ENCODE results near the gene LRTM1.

Gene LRTM1

DNA sequence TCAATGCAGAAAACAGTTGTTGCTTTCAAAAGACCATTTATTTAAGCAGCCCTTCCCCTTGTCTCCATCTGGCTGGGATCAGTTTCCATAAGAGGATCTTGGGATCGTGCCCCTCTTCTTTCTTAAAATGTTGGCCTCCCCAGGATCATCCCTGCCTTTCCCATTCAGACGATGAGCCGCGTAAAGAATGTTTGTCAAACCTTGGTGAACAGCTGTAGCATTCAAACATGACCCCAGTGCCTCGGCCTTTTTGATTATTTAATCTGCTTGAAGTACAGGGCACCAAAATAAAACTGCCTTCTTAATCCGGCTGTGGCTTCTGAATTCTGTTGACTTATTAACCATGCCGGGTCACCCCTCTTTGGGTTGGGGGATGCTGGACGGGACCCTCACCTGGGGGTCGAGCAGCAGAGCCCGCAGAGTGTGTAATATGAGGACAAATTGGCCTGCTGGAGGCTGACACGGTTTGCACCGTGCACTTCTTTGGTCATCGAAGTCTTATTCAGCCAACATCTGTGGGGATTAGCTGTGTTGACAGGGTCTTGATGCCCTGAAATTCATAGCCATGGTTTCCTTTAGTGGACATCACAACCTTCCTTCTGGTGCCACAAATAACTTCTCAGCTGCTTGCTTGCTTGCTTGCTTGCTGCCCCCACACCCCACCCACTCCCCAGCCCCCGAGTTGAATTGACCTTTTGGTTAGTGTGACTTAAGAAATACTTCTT, at the start of gene LRTM1:
Gene LRTM1, minus strand, starts transcription at position 14 of the 725 bp plus-strand sequence. CDS start 148 bp downstream, outside the sequence.
- DNase-seq: no peak

DNA sequence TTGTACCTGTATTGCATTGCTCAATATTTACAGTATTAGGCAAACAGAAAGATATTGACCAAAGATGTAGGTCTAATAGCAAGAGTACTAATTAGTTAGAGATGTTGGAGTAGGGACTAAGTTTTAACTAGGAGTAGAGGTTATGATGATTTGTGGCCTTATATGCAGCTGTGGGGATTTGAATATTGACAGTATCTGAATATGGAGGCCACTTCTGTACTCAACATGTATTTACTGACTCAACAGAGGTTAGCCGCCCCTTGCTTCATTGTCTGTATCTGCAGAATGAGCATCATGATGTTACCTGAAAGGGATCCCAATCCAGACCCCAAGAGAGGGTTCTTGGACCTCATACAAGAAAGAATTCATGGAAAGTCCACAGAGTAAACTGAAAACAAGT, 49.6 kb upstream of the LRTM1 start:
- DNase-seq: no peak

DNA sequence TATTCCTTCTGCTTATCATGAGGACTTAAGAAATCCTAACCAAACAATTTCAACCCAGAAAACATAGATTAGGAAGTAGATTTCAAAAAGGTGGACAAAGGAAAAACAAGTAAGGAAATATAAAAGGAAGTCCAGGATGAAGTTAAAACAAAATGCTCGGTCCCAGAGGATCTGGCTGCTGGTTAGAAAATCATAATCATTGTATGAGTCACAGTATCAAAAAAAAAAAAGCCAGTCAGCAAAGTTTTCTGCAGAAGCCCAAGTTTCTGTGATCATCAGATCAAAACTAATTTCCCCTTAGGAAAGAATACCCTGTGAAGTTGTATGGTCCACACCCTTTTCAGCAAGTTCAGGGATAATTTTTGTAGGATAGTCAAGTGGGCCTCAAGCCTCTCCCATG, 43.0 kb upstream of the LRTM1 start:
- DNase-seq: no peak

DNA sequence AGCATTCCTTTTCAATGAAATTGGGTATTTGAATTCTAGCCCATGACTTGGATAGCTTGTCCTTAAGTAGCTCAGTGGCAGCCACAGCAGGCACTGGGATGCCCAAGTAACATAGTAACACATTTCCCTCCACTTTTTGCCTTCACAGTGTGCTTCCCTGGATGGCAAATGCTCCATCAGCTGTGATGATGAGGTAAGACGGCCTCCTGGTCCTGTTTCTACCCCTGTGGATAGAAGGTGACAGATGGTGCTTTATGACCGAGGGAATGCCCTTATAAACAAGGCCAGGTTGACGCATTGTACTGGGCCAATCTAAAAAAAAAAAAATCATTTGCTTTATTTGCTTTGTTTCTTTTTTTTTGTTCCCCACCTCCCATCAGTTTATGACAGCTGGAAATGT, 41.8 kb upstream of the LRTM1 start:
- DNase-seq: no peak

DNA sequence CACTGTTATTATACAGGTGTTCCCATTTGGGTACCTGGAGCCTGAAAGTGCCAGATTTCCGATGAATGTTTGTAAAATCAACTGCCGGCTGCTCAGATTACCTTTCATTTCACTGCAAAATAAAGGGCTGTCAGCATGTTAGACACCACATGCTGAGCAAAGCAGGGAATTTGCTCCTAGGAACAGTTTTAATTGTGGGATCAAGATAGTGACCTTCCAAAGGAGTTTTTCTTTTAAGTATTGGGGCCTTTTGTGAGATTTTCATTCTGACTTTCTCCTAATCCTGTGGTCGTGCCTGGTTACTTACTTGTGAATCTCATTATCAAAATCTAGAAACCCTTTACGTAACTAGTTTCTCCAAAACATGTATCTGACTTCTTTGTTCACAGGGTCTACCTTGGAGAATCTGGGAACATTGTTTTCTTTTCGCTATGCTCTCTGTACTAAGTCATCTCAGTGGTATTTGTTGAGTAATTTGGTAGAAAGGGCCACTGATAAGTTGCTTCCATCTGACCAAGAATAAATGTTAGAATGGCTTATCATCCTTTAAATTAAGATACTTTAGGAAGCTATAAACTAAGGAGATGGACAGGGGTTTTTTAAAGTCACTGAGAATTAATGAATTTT, 40.8 kb upstream of the LRTM1 start:
- no peak for DNase-seq

DNA sequence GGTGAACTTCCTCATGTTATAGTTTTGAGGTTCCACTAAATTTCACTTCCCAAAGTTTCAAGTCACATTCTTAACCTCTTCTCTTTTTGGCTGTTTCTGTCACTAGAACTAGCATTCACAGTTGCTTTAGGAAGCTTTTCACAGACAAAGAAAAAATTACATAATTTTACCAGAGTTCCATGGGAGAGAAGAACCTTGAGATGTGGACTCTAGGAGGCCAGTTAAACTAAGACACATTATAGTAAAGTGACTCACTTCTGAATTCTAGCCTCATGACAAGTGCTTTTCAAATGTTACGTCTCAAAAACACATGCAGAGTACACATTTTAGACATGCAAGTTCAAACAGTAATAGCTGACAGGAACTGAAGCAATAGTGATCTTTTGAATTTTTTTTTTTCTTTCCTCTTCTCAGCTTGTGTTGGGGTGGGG, 39.9 kb upstream of the LRTM1 start:
- no peak for DNase-seq

DNA sequence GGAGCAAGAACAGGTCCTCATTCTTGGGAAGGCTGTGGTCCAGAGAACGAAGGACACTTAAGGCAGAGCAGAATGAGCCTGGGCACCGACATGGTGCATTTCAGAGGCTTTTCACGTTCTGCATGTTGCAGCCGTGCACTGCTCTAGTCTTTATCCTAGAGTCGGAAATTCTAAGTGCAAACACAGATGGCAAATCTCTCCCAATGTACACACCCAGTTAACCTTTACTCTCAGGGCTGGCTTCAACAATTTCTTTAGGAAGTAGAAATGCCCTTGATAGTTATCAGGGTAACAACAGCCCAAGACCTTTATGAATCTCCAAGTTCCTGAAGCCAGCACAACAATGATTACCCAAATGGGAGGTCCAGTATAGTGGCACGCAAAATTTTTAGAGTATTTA, 39.1 kb upstream of the LRTM1 start:
- no peak for DNase-seq

DNA sequence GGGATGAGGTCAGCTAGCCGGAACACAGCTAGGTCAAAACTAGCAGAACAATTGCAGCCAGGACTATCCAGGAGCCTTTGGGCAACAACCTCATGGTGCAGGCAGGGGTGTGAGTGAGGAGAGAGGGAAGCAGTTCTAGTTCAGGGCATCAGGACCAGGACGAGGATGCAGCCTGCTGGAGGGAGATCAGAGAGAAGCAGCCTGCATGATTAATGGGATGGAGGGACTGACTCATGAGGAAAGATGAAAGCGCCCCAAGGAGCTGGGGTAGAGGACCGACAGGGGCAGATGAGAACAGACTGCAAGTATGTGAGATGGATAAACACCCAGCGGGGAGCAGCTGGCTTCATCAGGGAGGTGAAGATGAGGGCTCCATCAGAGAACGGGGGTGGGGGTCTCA, 37.9 kb upstream of the LRTM1 start:
- DNase-seq: no peak

DNA sequence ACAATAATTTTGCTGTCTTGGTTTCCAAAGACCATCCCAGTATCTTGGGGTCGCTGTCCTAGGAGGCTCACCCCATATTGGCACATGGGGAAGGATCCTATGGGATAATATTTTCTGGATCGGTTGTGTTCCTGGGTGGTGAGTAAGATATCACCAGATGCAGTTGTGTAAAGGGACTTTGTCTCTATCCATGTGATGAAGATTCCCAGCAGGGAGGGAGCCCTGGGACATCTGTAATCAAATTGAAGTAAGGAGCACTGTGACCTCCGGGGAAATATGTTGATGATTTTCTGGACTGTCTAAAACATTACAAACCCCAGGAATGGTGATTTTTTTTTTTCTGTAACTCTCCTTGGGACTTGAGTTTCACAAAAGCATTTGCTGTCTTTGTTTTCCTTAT, 36.2 kb upstream of the LRTM1 start:
- DNase-seq: no peak

DNA sequence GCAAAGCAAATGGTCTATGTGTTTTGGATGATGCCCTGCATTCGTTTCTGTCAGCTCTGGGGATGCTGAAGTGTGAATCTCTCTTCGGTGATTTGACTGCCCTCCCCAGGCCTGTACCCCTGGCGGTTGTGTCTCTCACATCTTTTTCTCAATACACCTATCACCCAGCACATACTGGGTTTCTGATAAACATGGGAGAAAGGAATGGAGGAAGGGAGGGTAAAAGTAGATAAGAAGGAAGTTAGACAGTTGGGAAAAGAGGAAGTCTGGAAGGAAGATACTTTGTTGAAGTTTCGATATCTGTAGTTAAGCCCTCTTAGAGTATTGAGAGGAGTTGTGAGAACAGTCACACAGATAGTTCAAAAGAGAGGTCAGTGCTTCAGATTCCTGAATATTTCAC, 35.8 kb upstream of the LRTM1 start:
- no peak for DNase-seq

DNA sequence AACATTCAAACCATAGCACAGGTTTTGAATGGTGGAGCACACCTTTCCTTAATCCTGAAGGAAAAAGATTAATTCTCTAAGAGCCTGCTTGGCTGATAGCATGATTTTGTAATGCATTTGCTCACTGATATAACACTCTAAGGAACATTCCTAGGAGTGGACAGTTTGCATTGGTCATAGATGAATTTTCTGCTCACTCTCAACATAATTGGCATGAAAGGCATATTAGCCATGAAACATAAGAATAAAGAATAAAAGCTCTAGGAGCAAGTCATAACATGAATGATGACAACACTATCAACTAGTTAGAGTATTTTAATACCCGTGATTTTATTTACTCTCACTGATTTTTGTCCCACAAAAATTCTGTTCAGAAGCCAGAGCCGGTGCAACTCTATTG, 34.3 kb upstream of the LRTM1 start:
- no peak for DNase-seq

DNA sequence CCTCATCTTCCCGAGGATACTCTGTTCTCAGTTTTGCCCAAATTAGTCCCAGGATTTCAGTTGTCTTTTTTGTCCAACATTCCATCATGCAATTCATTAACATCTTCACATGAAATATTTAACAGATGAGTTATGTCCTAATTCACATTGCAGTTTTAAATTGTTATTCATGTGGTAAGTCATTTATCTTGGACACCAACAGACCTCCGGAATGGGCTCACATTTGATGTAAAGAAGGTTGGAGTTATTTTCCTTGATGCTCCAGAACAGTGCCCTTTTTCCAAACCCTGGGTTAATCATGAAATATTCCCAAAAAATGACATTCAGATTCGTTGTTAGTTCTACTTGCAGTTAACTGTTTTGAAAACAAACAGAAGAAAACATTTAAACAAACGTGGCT, 32.8 kb upstream of the LRTM1 start:
- no peak for DNase-seq

DNA sequence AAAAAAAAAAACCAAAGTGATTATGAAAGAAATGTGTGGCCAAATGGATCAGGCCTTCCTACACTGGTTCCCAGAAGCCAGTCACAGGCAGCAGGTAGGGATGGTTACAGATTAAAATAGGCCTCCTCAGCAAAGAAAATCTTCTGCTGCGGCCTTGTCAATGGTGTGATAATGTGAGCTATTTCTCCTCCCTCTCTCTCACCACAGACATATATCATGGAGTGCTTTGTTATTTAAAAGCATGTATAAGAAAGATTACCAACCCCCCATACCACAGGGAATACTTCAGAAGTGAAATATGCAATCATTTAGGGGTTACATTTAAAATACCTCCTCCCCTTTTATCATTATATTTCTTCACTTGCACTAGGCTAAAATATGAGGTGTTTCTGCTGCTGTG, 32.2 kb upstream of the LRTM1 start:
- no peak for DNase-seq

DNA sequence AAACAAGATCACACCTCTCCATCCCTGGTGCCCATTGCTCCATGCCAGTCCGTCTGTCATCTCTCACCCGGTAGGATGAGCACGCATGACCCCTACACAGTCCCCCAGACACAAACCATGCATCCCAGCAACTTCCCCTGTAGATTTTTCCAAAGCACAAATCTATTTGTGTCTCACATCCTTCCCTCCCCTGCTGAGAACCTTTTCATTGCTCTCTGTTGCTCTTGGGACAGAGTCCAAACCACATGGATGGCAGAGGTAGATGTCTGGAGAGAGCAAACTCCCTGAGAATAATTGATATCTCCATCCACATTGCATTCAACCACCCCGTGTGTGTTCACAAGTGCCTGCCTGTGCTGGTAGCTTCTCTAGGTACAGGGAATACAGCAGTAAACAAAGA, 29.9 kb upstream of the LRTM1 start:
- no peak for DNase-seq

DNA sequence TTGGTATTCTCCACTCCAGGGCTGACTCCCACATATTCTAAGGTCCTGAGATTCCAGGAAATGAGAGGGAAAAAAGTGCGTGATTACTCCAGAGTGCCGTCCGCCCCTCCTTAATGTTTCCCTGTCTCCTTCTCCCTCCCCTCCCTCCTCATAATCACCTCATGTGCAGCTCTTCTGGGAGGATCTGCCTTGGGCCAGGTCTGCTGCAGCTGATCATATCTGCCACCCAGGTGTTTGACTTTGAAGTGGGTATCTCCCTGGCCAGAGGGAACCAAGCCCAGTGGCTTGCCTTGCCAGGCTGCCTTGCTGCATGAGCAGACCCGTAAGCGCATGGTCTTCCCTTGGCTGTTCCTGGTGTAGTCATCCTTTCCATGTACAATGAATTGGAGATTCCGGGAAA, 28.1 kb upstream of the LRTM1 start:
- DNase-seq: no peak

DNA sequence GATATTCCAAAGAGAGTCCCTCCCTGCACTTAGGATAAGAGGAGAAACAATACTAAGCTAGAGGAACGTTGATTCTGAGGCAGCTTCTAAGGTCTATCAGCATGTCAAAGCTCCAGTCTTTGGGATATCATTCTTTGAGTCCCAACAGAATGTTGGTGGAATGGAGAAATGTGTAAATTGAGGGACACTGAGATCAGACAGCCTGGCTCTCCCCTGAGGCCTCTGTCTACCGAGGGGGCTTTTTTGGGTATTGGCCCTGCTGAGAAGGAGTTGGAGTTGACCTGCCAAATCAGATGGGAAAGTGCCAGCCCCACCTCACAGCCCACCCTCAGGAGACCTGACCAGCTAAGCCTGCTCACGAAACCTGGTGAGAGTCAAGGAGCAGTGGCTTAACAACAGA, 27.6 kb upstream of the LRTM1 start:
- DNase-seq: no peak

DNA sequence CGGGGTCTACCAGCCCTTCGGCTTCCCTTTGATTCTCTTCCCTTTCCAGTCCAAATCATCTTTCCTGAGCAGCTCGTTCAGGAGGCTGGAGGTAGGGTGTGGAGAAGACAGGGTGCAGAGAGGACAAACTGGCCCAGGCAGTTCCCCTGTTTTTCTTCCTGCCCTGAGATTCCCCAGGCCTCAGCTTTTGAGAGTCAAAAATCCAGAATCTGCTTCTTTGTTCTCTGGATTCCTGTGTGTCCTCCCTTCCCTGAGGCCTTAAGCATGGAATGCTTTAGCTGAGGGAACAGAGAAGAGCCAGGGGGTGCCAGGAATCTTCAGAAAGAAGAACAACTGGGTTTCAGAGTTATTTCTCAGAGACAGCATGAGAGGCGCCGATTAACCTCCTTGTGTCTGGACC, 26.7 kb upstream of the LRTM1 start:
- DNase-seq: no peak

DNA sequence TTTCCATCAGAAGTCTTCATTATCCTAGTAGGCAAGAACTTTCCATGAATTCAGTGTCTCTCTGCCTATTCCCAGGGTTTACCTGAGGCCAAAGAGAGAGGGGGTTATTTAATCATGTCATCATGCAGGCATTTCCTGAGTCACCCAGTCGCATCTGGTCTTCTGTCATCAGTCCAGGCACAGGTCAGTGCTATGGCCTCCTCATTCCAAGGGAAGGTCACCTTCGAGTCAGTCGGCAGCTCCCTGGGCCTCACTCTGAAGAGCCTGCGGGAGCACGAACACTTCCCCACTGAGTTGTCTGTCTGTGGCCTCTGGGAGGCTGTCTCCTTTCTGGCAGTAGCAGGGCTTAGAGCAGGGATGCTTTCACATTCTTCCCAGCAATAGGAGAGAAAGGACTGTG, 26.2 kb upstream of the LRTM1 start:
- DNase-seq: no peak

DNA sequence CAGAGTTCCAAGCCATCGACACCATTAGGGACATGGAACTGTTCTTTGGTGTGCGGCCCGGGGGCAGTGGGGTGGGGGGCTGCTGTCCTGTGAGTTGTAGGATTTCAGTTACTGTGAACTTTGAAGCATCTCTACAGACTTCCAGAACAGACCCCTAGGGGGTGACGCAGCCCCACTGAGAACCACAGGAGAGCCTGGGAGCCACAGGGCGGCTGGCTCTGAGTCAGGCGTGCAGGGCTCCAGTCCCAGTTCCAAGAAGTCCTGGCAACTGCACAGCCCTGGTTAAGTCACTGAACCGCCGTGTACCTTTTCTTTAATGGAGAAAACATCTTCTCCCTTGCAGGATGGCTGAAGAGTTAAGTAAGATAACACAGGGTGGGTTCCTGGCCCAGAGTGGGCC, 23.5 kb upstream of the LRTM1 start:
- no peak for DNase-seq

DNA sequence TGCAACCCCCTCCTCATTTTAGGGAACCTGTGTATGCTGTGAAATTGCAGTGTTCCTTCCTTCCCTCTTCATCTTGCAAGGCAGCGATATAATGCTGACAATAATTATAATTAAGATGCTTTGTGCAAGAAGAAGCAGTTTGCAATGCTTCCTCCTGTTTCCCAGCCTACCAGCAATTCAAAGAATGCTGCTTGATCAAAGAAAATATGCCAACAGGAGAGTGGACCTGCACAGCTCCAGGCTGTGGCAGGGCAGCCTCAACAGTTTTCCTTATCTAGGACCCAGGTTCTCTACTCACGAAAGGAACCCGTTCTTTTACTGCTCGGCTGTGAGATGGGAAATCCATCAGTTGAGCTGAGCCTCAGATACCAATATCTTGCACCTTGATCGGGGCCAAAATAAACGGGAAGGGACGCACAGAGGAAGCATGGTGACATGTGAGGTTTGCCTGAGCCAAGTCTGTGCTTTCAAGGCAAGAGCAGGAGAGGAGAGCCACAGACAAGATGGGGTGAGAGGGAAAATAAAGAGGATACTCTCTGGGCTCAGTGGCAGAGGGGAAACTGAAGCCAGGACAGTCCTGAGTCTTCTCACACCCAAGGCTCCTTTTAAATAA, 22.6 kb upstream of the LRTM1 start:
- no peak for DNase-seq

DNA sequence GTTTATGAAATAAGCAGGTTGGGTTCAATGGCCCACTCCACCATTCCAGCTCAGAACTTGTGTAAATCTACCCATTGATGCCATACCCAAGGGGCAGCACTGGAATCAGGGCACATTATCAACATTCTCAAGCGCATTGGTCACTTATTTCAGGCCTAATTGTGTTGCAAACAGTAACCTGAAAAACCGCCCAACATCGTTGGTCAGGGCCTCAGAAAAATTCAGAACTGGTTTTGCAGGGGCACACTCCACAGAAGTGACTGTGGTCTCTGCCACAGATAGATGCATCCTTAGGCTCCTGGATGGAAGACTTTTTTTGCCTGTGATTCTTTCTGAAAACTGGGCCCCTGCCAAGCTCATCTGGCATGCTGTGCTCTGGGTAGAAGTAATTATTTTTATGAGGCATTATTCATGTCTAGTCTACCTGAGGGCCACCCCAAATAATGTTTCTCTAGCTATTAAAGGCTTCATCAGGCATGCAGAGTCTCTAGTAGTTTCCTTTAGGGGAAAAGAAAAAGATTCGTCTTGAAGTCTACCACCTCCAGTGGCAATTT, 21.7 kb upstream of the LRTM1 start:
- DNase-seq: no peak

DNA sequence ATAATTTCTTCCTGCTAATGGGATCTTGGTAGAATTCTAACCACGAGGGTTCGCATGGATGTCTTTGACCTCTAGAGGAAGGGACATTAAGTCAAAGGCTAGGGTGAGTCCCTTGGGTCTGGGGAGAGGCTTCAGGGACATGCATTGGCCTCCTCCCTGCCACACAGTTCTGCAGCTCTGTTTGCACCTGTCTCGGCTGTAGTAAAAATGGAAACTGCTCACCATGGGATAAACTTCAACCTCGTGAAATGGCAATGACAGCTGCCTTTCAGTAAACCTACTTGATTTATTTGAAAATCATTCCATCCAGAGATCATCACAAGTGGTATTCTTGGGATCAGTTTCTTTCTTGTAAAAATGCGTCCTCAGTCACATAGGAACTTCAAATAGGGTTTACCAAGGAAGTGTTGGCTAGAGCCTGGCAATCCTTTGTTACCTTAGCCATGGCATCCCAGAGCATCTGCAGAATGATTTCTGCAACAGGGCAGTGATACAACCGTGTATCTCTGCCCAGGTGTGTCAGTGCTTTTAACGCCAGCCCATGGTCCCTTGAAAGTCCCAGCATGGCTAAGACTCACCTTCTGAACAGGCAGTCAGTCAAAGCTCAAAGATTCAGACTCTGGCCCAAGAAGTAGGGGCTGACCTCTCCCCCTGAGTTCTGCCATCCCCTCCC, 14.0 kb upstream of the LRTM1 start:
- DNase-seq: no peak

DNA sequence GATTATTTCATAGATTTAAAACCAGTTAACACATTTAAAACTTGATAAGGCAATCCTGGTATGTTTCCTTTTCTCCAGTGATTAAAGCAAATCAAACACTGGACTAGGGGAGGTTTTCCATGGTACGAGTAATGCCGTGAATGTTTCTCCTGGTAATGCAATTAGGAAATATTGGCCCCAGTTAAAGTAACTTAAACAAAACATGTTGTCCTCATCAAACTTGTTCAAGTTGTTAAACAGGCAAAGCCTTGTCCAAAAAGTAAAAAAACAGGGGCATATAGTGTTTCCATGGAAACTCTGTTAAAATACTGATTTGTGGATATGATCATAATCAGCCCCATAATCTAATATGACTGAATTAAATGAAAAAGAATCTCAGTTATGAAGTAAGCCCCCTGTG, 13.1 kb upstream of the LRTM1 start:
- no peak for DNase-seq
